GM21528 (cell line): Measurements from ENCODE around the gene TLCD3B.

Source experiments
- ATAC-seq: cut with Tn5 transposase; IDR thresholded peaks from one replicate; pipeline ENCODE4 v1.9.1; 2021; ENCODE audit warnings: mild to moderate bottlenecking, moderate library complexity; ENCODE audit not compliant: unreplicated experiment, low FRiP score

TLCD3B gene

GRCh38 chr16:30006659-30007377 lies 24.3 kb downstream of the TLCD3B start:
- ATAC-seq, result no peak

GRCh38 chr16:30006095-30006473 lies 25.0 kb downstream of the TLCD3B start:
- no peak for ATAC-seq

GRCh38 chr16:30005341-30006094 lies 25.6 kb downstream of the TLCD3B start:
- no peak for ATAC-seq

GRCh38 chr16:30004811-30005242 lies 26.2 kb downstream of the TLCD3B start:
- no peak for ATAC-seq

GRCh38 chr16:30004424-30004776 lies 26.7 kb downstream of the TLCD3B start:
- no peak for ATAC-seq

- ATAC-seq, result no peak
Observed at GRCh38 chr16:30003670-30004423, 27.2 kb downstream of the TLCD3B start.

GRCh38 chr16:30002614-30003346 lies 28.3 kb downstream of the TLCD3B start:
- no peak for ATAC-seq

- ATAC-seq, result no peak
Observed at GRCh38 chr16:30000735-30001631, 30.1 kb downstream of the TLCD3B start.

- ATAC-seq, result no peak
Observed at GRCh38 chr16:29999605-30000004, 31.5 kb downstream of the TLCD3B start.

GRCh38 chr16:29996766-29997250 lies 34.3 kb downstream of the TLCD3B start:
- ATAC-seq, result no peak

- ATAC-seq, result peak; percentile 76
Observed at GRCh38 chr16:29995911-29996765, 34.9 kb downstream of the TLCD3B start, which contains the start of gene INO80E. INO80E (plus strand) TSS chr16:29996241; CDS start chr16:29996311, 70 bp downstream.

- peak; percentile 50 for ATAC-seq
Observed at GRCh38 chr16:29995324-29995910, 35.7 kb downstream of the TLCD3B start, which contains the start of gene HIRIP3. HIRIP3 (minus strand) TSS chr16:29995617; CDS start chr16:29995605, 12 bp downstream.

- ATAC-seq, result peak; percentile 46
Observed at GRCh38 chr16:29994600-29995323, 36.3 kb downstream of the TLCD3B start.

GRCh38 chr16:29993903-29994599 lies 37.0 kb downstream of the TLCD3B start:
- no peak for ATAC-seq

GRCh38 chr16:29993191-29993902 lies 37.7 kb downstream of the TLCD3B start:
- ATAC-seq, result no peak

GRCh38 chr16:29992344-29992967 lies 38.6 kb downstream of the TLCD3B start:
- ATAC-seq, result no peak
